ENCODE measurements around the gene ADAM12.

- TF ChIP-seq JUND (IDR thresholded peaks at IDR 0.05) (no peak), SP1 (IDR thresholded peaks at IDR 0.05) (no peak), RAD21 (IDR thresholded peaks at IDR 0.05) (no peak), ZBTB33 (IDR thresholded peaks at IDR 0.05) (no peak), FOXA2 (IDR thresholded peaks at IDR 0.05) (no peak), RXRA (IDR thresholded peaks at IDR 0.05) (no peak), TAF1 (conservative IDR thresholded peaks at IDR 0.05) (no peak), FOXA1 (IDR thresholded peaks at IDR 0.05) (no peak), EGR1 (IDR thresholded peaks at IDR 0.05; ENCODE audit: low read depth in 2 of 2) (no peak)
- TF ChIP-seq, protein P1, sequence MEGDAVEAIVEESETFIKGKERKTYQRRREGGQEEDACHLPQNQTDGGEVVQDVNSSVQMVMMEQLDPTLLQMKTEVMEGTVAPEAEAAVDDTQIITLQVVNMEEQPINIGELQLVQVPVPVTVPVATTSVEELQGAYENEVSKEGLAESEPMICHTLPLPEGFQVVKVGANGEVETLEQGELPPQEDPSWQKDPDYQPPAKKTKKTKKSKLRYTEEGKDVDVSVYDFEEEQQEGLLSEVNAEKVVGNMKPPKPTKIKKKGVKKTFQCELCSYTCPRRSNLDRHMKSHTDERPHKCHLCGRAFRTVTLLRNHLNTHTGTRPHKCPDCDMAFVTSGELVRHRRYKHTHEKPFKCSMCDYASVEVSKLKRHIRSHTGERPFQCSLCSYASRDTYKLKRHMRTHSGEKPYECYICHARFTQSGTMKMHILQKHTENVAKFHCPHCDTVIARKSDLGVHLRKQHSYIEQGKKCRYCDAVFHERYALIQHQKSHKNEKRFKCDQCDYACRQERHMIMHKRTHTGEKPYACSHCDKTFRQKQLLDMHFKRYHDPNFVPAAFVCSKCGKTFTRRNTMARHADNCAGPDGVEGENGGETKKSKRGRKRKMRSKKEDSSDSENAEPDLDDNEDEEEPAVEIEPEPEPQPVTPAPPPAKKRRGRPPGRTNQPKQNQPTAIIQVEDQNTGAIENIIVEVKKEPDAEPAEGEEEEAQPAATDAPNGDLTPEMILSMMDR (IDR thresholded peaks at IDR 0.05; ENCODE audit: low read depth, low read length, missing input control): no peak
- TF ChIP-seq, protein P2, sequence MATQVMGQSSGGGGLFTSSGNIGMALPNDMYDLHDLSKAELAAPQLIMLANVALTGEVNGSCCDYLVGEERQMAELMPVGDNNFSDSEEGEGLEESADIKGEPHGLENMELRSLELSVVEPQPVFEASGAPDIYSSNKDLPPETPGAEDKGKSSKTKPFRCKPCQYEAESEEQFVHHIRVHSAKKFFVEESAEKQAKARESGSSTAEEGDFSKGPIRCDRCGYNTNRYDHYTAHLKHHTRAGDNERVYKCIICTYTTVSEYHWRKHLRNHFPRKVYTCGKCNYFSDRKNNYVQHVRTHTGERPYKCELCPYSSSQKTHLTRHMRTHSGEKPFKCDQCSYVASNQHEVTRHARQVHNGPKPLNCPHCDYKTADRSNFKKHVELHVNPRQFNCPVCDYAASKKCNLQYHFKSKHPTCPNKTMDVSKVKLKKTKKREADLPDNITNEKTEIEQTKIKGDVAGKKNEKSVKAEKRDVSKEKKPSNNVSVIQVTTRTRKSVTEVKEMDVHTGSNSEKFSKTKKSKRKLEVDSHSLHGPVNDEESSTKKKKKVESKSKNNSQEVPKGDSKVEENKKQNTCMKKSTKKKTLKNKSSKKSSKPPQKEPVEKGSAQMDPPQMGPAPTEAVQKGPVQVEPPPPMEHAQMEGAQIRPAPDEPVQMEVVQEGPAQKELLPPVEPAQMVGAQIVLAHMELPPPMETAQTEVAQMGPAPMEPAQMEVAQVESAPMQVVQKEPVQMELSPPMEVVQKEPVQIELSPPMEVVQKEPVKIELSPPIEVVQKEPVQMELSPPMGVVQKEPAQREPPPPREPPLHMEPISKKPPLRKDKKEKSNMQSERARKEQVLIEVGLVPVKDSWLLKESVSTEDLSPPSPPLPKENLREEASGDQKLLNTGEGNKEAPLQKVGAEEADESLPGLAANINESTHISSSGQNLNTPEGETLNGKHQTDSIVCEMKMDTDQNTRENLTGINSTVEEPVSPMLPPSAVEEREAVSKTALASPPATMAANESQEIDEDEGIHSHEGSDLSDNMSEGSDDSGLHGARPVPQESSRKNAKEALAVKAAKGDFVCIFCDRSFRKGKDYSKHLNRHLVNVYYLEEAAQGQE (IDR thresholded peaks at IDR 0.05): no peak
- TF ChIP-seq, protein P3, sequence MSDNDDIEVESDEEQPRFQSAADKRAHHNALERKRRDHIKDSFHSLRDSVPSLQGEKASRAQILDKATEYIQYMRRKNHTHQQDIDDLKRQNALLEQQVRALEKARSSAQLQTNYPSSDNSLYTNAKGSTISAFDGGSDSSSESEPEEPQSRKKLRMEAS (IDR thresholded peaks at IDR 0.05): no peak
- TF ChIP-seq, protein P4, sequence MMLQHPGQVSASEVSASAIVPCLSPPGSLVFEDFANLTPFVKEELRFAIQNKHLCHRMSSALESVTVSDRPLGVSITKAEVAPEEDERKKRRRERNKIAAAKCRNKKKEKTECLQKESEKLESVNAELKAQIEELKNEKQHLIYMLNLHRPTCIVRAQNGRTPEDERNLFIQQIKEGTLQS (IDR thresholded peaks at IDR 0.05): no peak
Measured at GRCh38 chr10:126433351-126433750, 45.1 kb upstream of the ADAM12 start.

Measured in liver (tissue), 3 donors.